ENCODE data around the gene FIG4.

- TF ChIP-seq RAD21 (IDR thresholded peaks at IDR 0.05; ENCODE audit: low read length) (no peak), RCOR1 (IDR thresholded peaks at IDR 0.05; ENCODE audit: insufficient replicate concordance, low read length) (no peak), POLR2A (IDR thresholded peaks at IDR 0.05; ENCODE audit: low read depth, low read length) (no peak), MXI1 (IDR thresholded peaks at IDR 0.05; ENCODE audit: borderline replicate concordance, low read depth, low read length) (no peak), CHD1 (IDR thresholded peaks at IDR 0.05; ENCODE audit: low read depth, low read length) (no peak), CEBPB (IDR thresholded peaks at IDR 0.05; ENCODE audit: low read depth, low read length) (no peak), BHLHE40 (IDR thresholded peaks at IDR 0.05; ENCODE audit: low read depth, low read length) (no peak), MAFK (IDR thresholded peaks at IDR 0.05; ENCODE audit: low read depth, low read length) (no peak), MAZ (IDR thresholded peaks at IDR 0.05; ENCODE audit: borderline replicate concordance, low read depth, low read length) (no peak), RFX5 (IDR thresholded peaks at IDR 0.05; ENCODE audit: low read depth, low read length) (no peak), SMC3 (IDR thresholded peaks at IDR 0.05; ENCODE audit: low read depth, low read length) (no peak)
- TF ChIP-seq, protein P1, sequence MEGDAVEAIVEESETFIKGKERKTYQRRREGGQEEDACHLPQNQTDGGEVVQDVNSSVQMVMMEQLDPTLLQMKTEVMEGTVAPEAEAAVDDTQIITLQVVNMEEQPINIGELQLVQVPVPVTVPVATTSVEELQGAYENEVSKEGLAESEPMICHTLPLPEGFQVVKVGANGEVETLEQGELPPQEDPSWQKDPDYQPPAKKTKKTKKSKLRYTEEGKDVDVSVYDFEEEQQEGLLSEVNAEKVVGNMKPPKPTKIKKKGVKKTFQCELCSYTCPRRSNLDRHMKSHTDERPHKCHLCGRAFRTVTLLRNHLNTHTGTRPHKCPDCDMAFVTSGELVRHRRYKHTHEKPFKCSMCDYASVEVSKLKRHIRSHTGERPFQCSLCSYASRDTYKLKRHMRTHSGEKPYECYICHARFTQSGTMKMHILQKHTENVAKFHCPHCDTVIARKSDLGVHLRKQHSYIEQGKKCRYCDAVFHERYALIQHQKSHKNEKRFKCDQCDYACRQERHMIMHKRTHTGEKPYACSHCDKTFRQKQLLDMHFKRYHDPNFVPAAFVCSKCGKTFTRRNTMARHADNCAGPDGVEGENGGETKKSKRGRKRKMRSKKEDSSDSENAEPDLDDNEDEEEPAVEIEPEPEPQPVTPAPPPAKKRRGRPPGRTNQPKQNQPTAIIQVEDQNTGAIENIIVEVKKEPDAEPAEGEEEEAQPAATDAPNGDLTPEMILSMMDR (conservative IDR thresholded peaks at IDR 0.05; ENCODE audit: low read depth, low read length), result no peak
- TF ChIP-seq, protein P2, sequence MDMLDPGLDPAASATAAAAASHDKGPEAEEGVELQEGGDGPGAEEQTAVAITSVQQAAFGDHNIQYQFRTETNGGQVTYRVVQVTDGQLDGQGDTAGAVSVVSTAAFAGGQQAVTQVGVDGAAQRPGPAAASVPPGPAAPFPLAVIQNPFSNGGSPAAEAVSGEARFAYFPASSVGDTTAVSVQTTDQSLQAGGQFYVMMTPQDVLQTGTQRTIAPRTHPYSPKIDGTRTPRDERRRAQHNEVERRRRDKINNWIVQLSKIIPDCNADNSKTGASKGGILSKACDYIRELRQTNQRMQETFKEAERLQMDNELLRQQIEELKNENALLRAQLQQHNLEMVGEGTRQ (IDR thresholded peaks at IDR 0.05; ENCODE audit: low read depth, low read length), result no peak
- TF ChIP-seq, protein P3, sequence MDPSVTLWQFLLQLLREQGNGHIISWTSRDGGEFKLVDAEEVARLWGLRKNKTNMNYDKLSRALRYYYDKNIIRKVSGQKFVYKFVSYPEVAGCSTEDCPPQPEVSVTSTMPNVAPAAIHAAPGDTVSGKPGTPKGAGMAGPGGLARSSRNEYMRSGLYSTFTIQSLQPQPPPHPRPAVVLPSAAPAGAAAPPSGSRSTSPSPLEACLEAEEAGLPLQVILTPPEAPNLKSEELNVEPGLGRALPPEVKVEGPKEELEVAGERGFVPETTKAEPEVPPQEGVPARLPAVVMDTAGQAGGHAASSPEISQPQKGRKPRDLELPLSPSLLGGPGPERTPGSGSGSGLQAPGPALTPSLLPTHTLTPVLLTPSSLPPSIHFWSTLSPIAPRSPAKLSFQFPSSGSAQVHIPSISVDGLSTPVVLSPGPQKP (IDR thresholded peaks at IDR 0.05; ENCODE audit: borderline replicate concordance, low read depth, low read length), result no peak
Measured at GRCh38 chr6:109713097-109713496, 22.0 kb downstream of the FIG4 start.
